ENCODE results near the gene NCK1. TPM values are rescaled to one million over a fixed set of nuclear protein-coding genes. Genes with fewer than 3 reads are reported as not detected.

The NCK1 gene
- total RNA-seq: 10 to 100 TPM; 41.2 to 63.6 TPM

GRCh38 chr3:136861890-136862616, at the start of gene NCK1:
NCK1 (plus strand) TSS chr3:136862208; CDS start chr3:136928002, 65,794 bp downstream.
- Mint-ChIP-seq H3K9me3 (no peaks in the 10 kb centered on the region), H3K27ac (peak within 1 kb of the TSS; percentile 96 to 97), H3K27me3 (no peaks in the 10 kb centered on the region), H3K36me3 (peaks cover 1% of the 10 kb centered on the region), H3K4me1 (ENCODE audit: low read depth in 2 of 2) (peaks cover 42 to 45% of the 10 kb centered on the region in 2 donors), H3K4me3 (peak within 1 kb of the TSS; percentile 92)
- DNase-seq (ENCODE audit: low spot score): peak; percentile 99
- peak; percentile 99 for ATAC-seq

- Mint-ChIP-seq H3K36me3 (peaks cover 5% of the 10 kb centered on the region), H3K27ac (no peak overlapping the region), H3K4me1 (ENCODE audit: low read depth in 2 of 2) (peaks cover 19 to 25% of the 10 kb centered on the region in 2 donors), H3K9me3 (no peaks in the 10 kb centered on the region), H3K27me3 (peaks cover 30 to 40% of the 10 kb centered on the region in 2 donors), H3K4me3 (no peak overlapping the region)
- ATAC-seq: no peak
- no peak for DNase-seq (ENCODE audit: low spot score)
Observed at GRCh38 chr3:136817448-136817847, 44.6 kb upstream of the NCK1 start.

GRCh38 chr3:136818191-136818768, 43.7 kb upstream of the NCK1 start:
- Mint-ChIP-seq H3K4me1 (ENCODE audit: low read depth in 2 of 2) (peaks cover 19 to 25% of the 10 kb centered on the region in 2 donors), H3K9me3 (no peaks in the 10 kb centered on the region), H3K27me3 (peaks cover 34 to 47% of the 10 kb centered on the region in 2 donors), H3K27ac (peak overlapping the region in 1 of 2 donors; percentile 58), H3K4me3 (peak overlapping the region; percentile 98), H3K36me3 (peaks cover 11% of the 10 kb centered on the region)
- ATAC-seq (peak; percentile 81 to 86), DNase-seq (ENCODE audit: low spot score) (no peak)

GRCh38 chr3:136818769-136819391, 43.1 kb upstream of the NCK1 start, which contains the start of gene SLC35G2:
SLC35G2 (plus strand) TSS chr3:136819126; CDS start chr3:136854461, 35,335 bp downstream.
- Mint-ChIP-seq H3K27ac (peak within 1 kb of the TSS; percentile 58 to 71), H3K27me3 (peaks cover 34 to 47% of the 10 kb centered on the region in 2 donors), H3K4me3 (peak within 1 kb of the TSS; percentile 98), H3K4me1 (ENCODE audit: low read depth in 2 of 2) (peaks cover 19 to 25% of the 10 kb centered on the region in 2 donors), H3K9me3 (no peaks in the 10 kb centered on the region), H3K36me3 (peaks cover 11% of the 10 kb centered on the region)
- DNase-seq (ENCODE audit: low spot score): no peak
- ATAC-seq: peak; percentile 76 to 80

GRCh38 chr3:136819392-136819730, 42.6 kb upstream of the NCK1 start:
- H3K9me3 Mint-ChIP-seq: peaks cover 2% of the 10 kb centered on the region
- no peak for DNase-seq (ENCODE audit: low spot score)
- peaks cover 14% of the 10 kb centered on the region for H3K36me3 Mint-ChIP-seq
- peak; percentile 59 to 61 for ATAC-seq
- H3K4me1 Mint-ChIP-seq (ENCODE audit: low read depth in 2 of 2): peaks cover 19 to 25% of the 10 kb centered on the region in 2 donors
- peaks cover 35 to 51% of the 10 kb centered on the region in 2 donors for H3K27me3 Mint-ChIP-seq
- H3K4me3 Mint-ChIP-seq: peak overlapping the region; percentile 98
- peak overlapping the region; percentile 10 to 71 for H3K27ac Mint-ChIP-seq

GRCh38 chr3:136819731-136820679, 42.0 kb upstream of the NCK1 start:
- Mint-ChIP-seq H3K27ac (peak overlapping the region; percentile 10 to 71), H3K4me3 (peak overlapping the region; percentile 98), H3K4me1 (ENCODE audit: low read depth in 2 of 2) (peaks cover 19 to 25% of the 10 kb centered on the region in 2 donors), H3K27me3 (peaks cover 39 to 54% of the 10 kb centered on the region in 2 donors), H3K36me3 (peaks cover 17% of the 10 kb centered on the region), H3K9me3 (peaks cover 3% of the 10 kb centered on the region)
- no peak for DNase-seq (ENCODE audit: low spot score)
- peak; percentile 50 to 67 for ATAC-seq

- Mint-ChIP-seq H3K27me3 (peaks cover 18 to 23% of the 10 kb centered on the region in 2 donors), H3K4me1 (ENCODE audit: low read depth in 2 of 2) (no peaks in the 10 kb centered on the region), H3K27ac (no peak overlapping the region), H3K36me3 (peaks cover 13% of the 10 kb centered on the region), H3K4me3 (no peak overlapping the region), H3K9me3 (peaks cover 6% of the 10 kb centered on the region)
- DNase-seq (ENCODE audit: low spot score): no peak
- ATAC-seq: no peak
Observed at GRCh38 chr3:136831461-136831860, 30.5 kb upstream of the NCK1 start.

GRCh38 chr3:136835089-136835812, 26.8 kb upstream of the NCK1 start:
- H3K4me1 Mint-ChIP-seq (ENCODE audit: low read depth in 2 of 2): peaks cover 18 to 21% of the 10 kb centered on the region in 2 donors
- DNase-seq (ENCODE audit: low spot score) (no peak), ATAC-seq (no peak)
- H3K9me3 Mint-ChIP-seq: no peaks in the 10 kb centered on the region
- no peak overlapping the region for H3K4me3 Mint-ChIP-seq
- H3K36me3 Mint-ChIP-seq: no peaks in the 10 kb centered on the region
- H3K27me3 Mint-ChIP-seq: peaks cover 5 to 10% of the 10 kb centered on the region in 2 donors
- H3K27ac Mint-ChIP-seq: peak overlapping the region in 1 of 2 donors; percentile 63

- DNase-seq (ENCODE audit: low spot score): no peak
- Mint-ChIP-seq H3K27me3 (peaks cover under 1 to 5% of the 10 kb centered on the region in 2 donors), H3K36me3 (no peaks in the 10 kb centered on the region), H3K4me1 (ENCODE audit: low read depth in 2 of 2) (peaks cover 20 to 21% of the 10 kb centered on the region in 2 donors), H3K4me3 (no peak overlapping the region), H3K27ac (peak overlapping the region in 1 of 2 donors; percentile 63), H3K9me3 (no peaks in the 10 kb centered on the region)
- no peak for ATAC-seq
Observed at GRCh38 chr3:136835813-136836510, 26.0 kb upstream of the NCK1 start.

- H3K27ac Mint-ChIP-seq: peak overlapping the region in 1 of 2 donors; percentile 63
- ATAC-seq (no peak), DNase-seq (ENCODE audit: low spot score) (no peak)
- no peak overlapping the region for H3K4me3 Mint-ChIP-seq
- no peaks in the 10 kb centered on the region for H3K9me3 Mint-ChIP-seq
- H3K4me1 Mint-ChIP-seq (ENCODE audit: low read depth in 2 of 2): peaks cover 20 to 21% of the 10 kb centered on the region in 2 donors
- H3K27me3 Mint-ChIP-seq: no peaks in the 10 kb centered on the region
- H3K36me3 Mint-ChIP-seq: no peaks in the 10 kb centered on the region
Observed at GRCh38 chr3:136836511-136837156, 25.4 kb upstream of the NCK1 start.

- H3K36me3 Mint-ChIP-seq: no peaks in the 10 kb centered on the region
- peaks cover 20 to 21% of the 10 kb centered on the region in 2 donors for H3K4me1 Mint-ChIP-seq (ENCODE audit: low read depth in 2 of 2)
- no peaks in the 10 kb centered on the region for H3K27me3 Mint-ChIP-seq
- peak overlapping the region; percentile 46 for H3K4me3 Mint-ChIP-seq
- peak overlapping the region; percentile 43 to 66 for H3K27ac Mint-ChIP-seq
- DNase-seq (ENCODE audit: low spot score) (no peak), ATAC-seq (peak; percentile 85 to 88)
- H3K9me3 Mint-ChIP-seq: no peaks in the 10 kb centered on the region
Observed at GRCh38 chr3:136838641-136839555, 23.1 kb upstream of the NCK1 start.
